Liver (tissue), 9 donors: Measurements from ENCODE around the gene CRACDL. TPM values are rescaled to one million over a fixed set of nuclear protein-coding genes. Genes with fewer than 3 reads are reported as not detected.

ENCODE experiments used
- DNase-seq: peaks from one replicate; pipeline ENCODE4 v3.0.0-alpha.2; 2017; ENCODE audit warnings: low spot score
- H3K27ac ChIP-seq, 2 donors: one replicate each; pipeline ENCODE4 v1.7.0; 2013; ENCODE audit warnings: inconsistent platforms in 2 of 2, low read length in 2 of 2, control low read depth in 1 of 2, low read depth in 1 of 2, mild to moderate bottlenecking in 1 of 2
- H3K27me3 ChIP-seq, 4 donors: one replicate each; pipeline versions ENCODE4 v1.6.1 to v1.7.0; 2013; ENCODE audit warnings: low read length in 3 of 4, inconsistent platforms in 1 of 4, mild to moderate bottlenecking in 1 of 4, moderate library complexity in 1 of 4; ENCODE audit not compliant: control insufficient read depth in 4 of 4, insufficient read depth in 4 of 4
- H3K36me3 ChIP-seq, 4 donors: one replicate each; pipeline versions ENCODE4 v1.6.1 to v1.7.0; 2013; ENCODE audit warnings: low read length in 3 of 4, mild to moderate bottlenecking in 3 of 4, low read depth in 1 of 4, moderate library complexity in 1 of 4; ENCODE audit not compliant: control insufficient read depth in 4 of 4, insufficient read depth in 3 of 4
- H3K4me1 ChIP-seq, 4 donors: one replicate each; pipeline versions ENCODE4 v1.6.1 to v1.7.0; 2013; ENCODE audit warnings: low read length in 3 of 4, mild to moderate bottlenecking in 3 of 4, moderate library complexity in 1 of 4; ENCODE audit not compliant: control insufficient read depth in 4 of 4, insufficient read depth in 4 of 4
- H3K4me3 ChIP-seq, 3 donors: one replicate each; pipeline versions ENCODE4 v1.6.1 to v1.7.0; 2013; ENCODE audit warnings: low read length in 3 of 3, control low read depth in 1 of 3, low read depth in 1 of 3, mild to moderate bottlenecking in 1 of 3
- H3K9ac ChIP-seq, 2 donors: one replicate each; pipeline ENCODE4 v1.7.0; 2013; ENCODE audit warnings: low read length in 2 of 2, mild to moderate bottlenecking in 2 of 2, moderate library complexity in 2 of 2, control low read depth in 1 of 2, low read depth in 1 of 2
- H3K9me3 ChIP-seq, 4 donors: one replicate each; pipeline versions ENCODE4 v1.6.1 to v1.7.0; 2013; ENCODE audit warnings: low read length in 3 of 4; ENCODE audit not compliant: control insufficient read depth in 4 of 4
- EGR1 ChIP-seq, 2 donors: IDR thresholded peaks; 2 replicates each; pipeline ENCODE4 v1.6.1; 2016 to 2018; ENCODE audit warnings: antibody characterized with exemption in 2 of 2, low read depth in 2 of 2
- FOXA1 ChIP-seq: IDR thresholded peaks from 2 replicates; pipeline ENCODE4 v1.6.1; 2016; ENCODE audit warnings: antibody characterized with exemption
- GABPA ChIP-seq, 2 donors: IDR thresholded peaks in 1 of 2; conservative IDR thresholded peaks in 1 of 2; 2 replicates each; pipeline ENCODE4 v1.6.1; 2016; ENCODE audit warnings: antibody characterized with exemption in 2 of 2, mild to moderate bottlenecking in 1 of 2, moderate library complexity in 1 of 2
- HNF4A ChIP-seq, 2 donors: conservative IDR thresholded peaks; 2 replicates each; pipeline ENCODE4 v1.6.1; 2016; ENCODE audit warnings: antibody characterized with exemption in 2 of 2, mild to moderate bottlenecking in 2 of 2
- HNF4G ChIP-seq: IDR thresholded peaks from 2 replicates; pipeline ENCODE4 v1.6.1; 2016; ENCODE audit warnings: antibody characterized with exemption
- JUND ChIP-seq, 2 donors: IDR thresholded peaks; 2 replicates each; pipeline ENCODE4 v1.6.1; 2016; ENCODE audit warnings: antibody characterized with exemption in 2 of 2
- NR2F2 ChIP-seq: IDR thresholded peaks from 2 replicates; pipeline ENCODE4 v1.6.1; 2016; ENCODE audit warnings: antibody characterized with exemption
- RAD21 ChIP-seq, 2 donors: IDR thresholded peaks; 2 replicates each; pipeline ENCODE4 v1.6.1; 2016; ENCODE audit warnings: antibody characterized with exemption in 2 of 2, mild to moderate bottlenecking in 2 of 2
- RXRA ChIP-seq, 2 donors: IDR thresholded peaks; 2 replicates each; pipeline ENCODE4 v1.6.1; 2017 to 2018; ENCODE audit warnings: antibody characterized with exemption in 2 of 2, mild to moderate bottlenecking in 1 of 2
- SP1 ChIP-seq: IDR thresholded peaks from 2 replicates; pipeline ENCODE4 v1.6.1; 2018; ENCODE audit warnings: antibody characterized with exemption, mild to moderate bottlenecking
- TAF1 ChIP-seq: conservative IDR thresholded peaks from 2 replicates; pipeline ENCODE4 v1.6.1; 2016; ENCODE audit warnings: antibody characterized with exemption, mild to moderate bottlenecking
- YY1 ChIP-seq: IDR thresholded peaks from 2 replicates; pipeline ENCODE4 v1.6.1; 2016; ENCODE audit warnings: antibody characterized with exemption, mild to moderate bottlenecking
- WGBS: extraction: QIAGEN DNeasy Blood & Tissue Kit; methylation state at CpG from one replicate; pipeline ENCODE4 v1.1.7; 2013; 5-methylcytosine and 5-hydroxymethylcytosine counted together
- polyA plus RNA-seq, 2 donors: library from polyadenylated mRNA; stranded (reverse) in 1 of 2; unstranded in 1 of 2; fragments of 200-250 nt in 1 of 2; fragments of >200 nt in 1 of 2; fragmentation: Nextera tagmentation in 1 of 2; extraction: Ambion mirVana in 1 of 2; gene quantifications; one replicate each; pipeline versions ENCODE4 v1.2.1 to v1.2.3, GENCODE V29; 2013 to 2015
- total RNA-seq, 2 donors: library from RNA; depleted of rRNA; stranded (reverse); fragments of >200 nt; gene quantifications; one replicate each; pipeline ENCODE4 v1.2.3, GENCODE V29; 2014
- TF ChIP-seq, protein P1 (sequence below): fragments of 150-350 bp; IDR thresholded peaks from 2 replicates; pipeline ENCODE4 v1.5.1; 2017; ENCODE audit warnings: improper control_type of control experiment, low read depth, low read length; ENCODE audit not compliant: missing input control
- TF ChIP-seq, protein P2 (sequence below): IDR thresholded peaks from 2 replicates; pipeline ENCODE4 v1.6.1; 2016; ENCODE audit warnings: antibody characterized with exemption
- TF ChIP-seq, protein P3 (sequence below): IDR thresholded peaks from 2 replicates; pipeline ENCODE4 v1.6.1; 2016; ENCODE audit warnings: antibody characterized with exemption
- TF ChIP-seq, protein P4 (sequence below): IDR thresholded peaks from 2 replicates; pipeline ENCODE4 v1.6.1; 2016; ENCODE audit warnings: antibody characterized with exemption
- TF ChIP-seq, protein P5 (sequence below): IDR thresholded peaks from 2 replicates; pipeline ENCODE4 v1.6.1; 2016; ENCODE audit warnings: antibody characterized with exemption, mild to moderate bottlenecking
- donor health status: healthy.
- donor health status: healthy.
- donor health status: healthy.
- donor health status: healthy.
- donor health status: healthy.

Gene CRACDL
- total and polyA plus RNA-seq, 4 donors = 0.13 to 0.46 (median 0.29) TPM

DNA sequence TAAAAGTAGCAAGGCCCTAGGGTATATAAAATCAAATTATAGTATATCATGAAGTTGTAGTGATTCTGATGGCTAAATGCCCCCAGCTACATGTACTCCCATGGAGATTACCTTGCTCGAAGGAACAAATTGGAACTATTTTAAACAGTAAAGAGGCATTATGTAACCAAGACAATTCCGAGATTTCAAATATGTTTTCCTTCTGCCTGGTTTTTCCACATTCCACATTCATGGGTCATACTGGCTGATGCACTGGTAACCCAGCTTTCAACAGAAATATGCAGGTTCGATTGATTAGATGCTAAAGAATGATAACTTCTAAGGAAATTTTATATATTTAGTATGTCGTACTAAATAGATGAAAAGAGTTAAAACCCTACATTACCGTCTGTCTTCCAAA, 142.8 kb downstream of the CRACDL start:
- H3K27me3 ChIP-seq = no peaks in the 10 kb centered on the region
- TF ChIP-seq GABPA (IDR thresholded peaks at IDR 0.05 in 1 of 2, conservative IDR thresholded peaks at IDR 0.05 in 1 of 2) (no peak), RAD21 (IDR thresholded peaks at IDR 0.05) (no peak), RXRA (IDR thresholded peaks at IDR 0.05) (no peak), HNF4A (conservative IDR thresholded peaks at IDR 0.05) (no peak), FOXA1 (no peak), JUND (IDR thresholded peaks at IDR 0.05) (no peak), EGR1 (IDR thresholded peaks at IDR 0.05; ENCODE audit: low read depth in 2 of 2) (no peak), TAF1 (no peak), NR2F2 (no peak), HNF4G (no peak), SP1 (no peak), YY1 (no peak)
- TF ChIP-seq, protein P1, sequence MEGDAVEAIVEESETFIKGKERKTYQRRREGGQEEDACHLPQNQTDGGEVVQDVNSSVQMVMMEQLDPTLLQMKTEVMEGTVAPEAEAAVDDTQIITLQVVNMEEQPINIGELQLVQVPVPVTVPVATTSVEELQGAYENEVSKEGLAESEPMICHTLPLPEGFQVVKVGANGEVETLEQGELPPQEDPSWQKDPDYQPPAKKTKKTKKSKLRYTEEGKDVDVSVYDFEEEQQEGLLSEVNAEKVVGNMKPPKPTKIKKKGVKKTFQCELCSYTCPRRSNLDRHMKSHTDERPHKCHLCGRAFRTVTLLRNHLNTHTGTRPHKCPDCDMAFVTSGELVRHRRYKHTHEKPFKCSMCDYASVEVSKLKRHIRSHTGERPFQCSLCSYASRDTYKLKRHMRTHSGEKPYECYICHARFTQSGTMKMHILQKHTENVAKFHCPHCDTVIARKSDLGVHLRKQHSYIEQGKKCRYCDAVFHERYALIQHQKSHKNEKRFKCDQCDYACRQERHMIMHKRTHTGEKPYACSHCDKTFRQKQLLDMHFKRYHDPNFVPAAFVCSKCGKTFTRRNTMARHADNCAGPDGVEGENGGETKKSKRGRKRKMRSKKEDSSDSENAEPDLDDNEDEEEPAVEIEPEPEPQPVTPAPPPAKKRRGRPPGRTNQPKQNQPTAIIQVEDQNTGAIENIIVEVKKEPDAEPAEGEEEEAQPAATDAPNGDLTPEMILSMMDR = no peak
- TF ChIP-seq, protein P2, sequence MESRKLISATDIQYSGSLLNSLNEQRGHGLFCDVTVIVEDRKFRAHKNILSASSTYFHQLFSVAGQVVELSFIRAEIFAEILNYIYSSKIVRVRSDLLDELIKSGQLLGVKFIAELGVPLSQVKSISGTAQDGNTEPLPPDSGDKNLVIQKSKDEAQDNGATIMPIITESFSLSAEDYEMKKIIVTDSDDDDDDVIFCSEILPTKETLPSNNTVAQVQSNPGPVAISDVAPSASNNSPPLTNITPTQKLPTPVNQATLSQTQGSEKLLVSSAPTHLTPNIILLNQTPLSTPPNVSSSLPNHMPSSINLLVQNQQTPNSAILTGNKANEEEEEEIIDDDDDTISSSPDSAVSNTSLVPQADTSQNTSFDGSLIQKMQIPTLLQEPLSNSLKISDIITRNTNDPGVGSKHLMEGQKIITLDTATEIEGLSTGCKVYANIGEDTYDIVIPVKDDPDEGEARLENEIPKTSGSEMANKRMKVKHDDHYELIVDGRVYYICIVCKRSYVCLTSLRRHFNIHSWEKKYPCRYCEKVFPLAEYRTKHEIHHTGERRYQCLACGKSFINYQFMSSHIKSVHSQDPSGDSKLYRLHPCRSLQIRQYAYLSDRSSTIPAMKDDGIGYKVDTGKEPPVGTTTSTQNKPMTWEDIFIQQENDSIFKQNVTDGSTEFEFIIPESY = no peak
- TF ChIP-seq, protein P3, sequence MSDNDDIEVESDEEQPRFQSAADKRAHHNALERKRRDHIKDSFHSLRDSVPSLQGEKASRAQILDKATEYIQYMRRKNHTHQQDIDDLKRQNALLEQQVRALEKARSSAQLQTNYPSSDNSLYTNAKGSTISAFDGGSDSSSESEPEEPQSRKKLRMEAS = no peak
- TF ChIP-seq, protein P4, sequence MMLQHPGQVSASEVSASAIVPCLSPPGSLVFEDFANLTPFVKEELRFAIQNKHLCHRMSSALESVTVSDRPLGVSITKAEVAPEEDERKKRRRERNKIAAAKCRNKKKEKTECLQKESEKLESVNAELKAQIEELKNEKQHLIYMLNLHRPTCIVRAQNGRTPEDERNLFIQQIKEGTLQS = no peak
- H3K9me3 ChIP-seq = no peaks in the 10 kb centered on the region
- WGBS = 91% methylated on average over 5 of the region's 5 CpGs
- H3K4me3 ChIP-seq = no peak overlapping the region
- no peak for DNase-seq
- H3K4me1 ChIP-seq = peaks cover 1 to 14% (median 12%) of the 10 kb centered on the region in 4 donors
- H3K9ac ChIP-seq = no peak overlapping the region
- no peaks in the 10 kb centered on the region for H3K36me3 ChIP-seq
- H3K27ac ChIP-seq = no peak overlapping the region

DNA sequence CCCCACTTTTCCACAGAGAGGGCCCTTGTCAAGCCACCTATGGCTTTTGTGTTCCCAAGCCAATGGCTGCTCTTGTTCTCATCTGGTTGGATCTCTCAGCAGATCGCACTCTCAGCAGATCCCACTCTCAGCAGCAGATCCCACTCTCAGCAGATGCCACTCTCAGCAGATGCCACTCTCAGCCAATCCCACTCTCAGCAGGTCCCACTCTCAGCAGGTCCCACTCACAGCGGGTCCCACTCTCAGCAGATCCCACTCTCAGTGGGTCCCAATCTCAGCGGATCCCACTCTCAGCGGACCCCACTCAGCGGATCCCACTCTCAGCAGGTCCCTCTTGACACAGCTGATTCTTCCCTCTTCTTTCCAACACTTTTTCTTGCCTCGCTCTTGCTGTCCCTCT, 145.8 kb downstream of the CRACDL start:
- Histone ChIP-seq H3K4me3 (no peak overlapping the region), H3K9ac (no peak overlapping the region), H3K9me3 (no peaks in the 10 kb centered on the region), H3K27ac (no peak overlapping the region), H3K36me3 (no peaks in the 10 kb centered on the region), H3K4me1 (no peaks in the 10 kb centered on the region), H3K27me3 (no peaks in the 10 kb centered on the region)
- DNase-seq = no peak
- WGBS = 97% methylated on average over 6 of the region's 6 CpGs
- TF ChIP-seq EGR1 (IDR thresholded peaks at IDR 0.05; ENCODE audit: low read depth in 2 of 2) (no peak), JUND (IDR thresholded peaks at IDR 0.05) (no peak), SP1 (no peak), GABPA (IDR thresholded peaks at IDR 0.05 in 1 of 2, conservative IDR thresholded peaks at IDR 0.05 in 1 of 2) (no peak), RXRA (IDR thresholded peaks at IDR 0.05) (no peak), HNF4A (conservative IDR thresholded peaks at IDR 0.05) (no peak), NR2F2 (no peak), YY1 (no peak), FOXA1 (no peak)
- TF ChIP-seq, protein P3 = no peak
- TF ChIP-seq, protein P5, sequence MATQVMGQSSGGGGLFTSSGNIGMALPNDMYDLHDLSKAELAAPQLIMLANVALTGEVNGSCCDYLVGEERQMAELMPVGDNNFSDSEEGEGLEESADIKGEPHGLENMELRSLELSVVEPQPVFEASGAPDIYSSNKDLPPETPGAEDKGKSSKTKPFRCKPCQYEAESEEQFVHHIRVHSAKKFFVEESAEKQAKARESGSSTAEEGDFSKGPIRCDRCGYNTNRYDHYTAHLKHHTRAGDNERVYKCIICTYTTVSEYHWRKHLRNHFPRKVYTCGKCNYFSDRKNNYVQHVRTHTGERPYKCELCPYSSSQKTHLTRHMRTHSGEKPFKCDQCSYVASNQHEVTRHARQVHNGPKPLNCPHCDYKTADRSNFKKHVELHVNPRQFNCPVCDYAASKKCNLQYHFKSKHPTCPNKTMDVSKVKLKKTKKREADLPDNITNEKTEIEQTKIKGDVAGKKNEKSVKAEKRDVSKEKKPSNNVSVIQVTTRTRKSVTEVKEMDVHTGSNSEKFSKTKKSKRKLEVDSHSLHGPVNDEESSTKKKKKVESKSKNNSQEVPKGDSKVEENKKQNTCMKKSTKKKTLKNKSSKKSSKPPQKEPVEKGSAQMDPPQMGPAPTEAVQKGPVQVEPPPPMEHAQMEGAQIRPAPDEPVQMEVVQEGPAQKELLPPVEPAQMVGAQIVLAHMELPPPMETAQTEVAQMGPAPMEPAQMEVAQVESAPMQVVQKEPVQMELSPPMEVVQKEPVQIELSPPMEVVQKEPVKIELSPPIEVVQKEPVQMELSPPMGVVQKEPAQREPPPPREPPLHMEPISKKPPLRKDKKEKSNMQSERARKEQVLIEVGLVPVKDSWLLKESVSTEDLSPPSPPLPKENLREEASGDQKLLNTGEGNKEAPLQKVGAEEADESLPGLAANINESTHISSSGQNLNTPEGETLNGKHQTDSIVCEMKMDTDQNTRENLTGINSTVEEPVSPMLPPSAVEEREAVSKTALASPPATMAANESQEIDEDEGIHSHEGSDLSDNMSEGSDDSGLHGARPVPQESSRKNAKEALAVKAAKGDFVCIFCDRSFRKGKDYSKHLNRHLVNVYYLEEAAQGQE = no peak
- TF ChIP-seq, protein P1 = no peak
